ENCODE results near the gene IGSF23. TPM values are rescaled to one million over a fixed set of nuclear protein-coding genes. Genes with fewer than 3 reads are reported as not detected.
"Not testable (repeated sequence)": the region's sequence is repeated elsewhere in the genome, so short reads cannot be mapped to it uniquely, and the experiment has no call there.

Gene IGSF23
- total RNA-seq, 5 donors from 2014 or later (not counting 1 experiment from before 2014, with no cell fraction given) = not detected

GRCh38 chr19:44624840-44625354, 11.5 kb downstream of the IGSF23 start:
- Histone ChIP-seq H3K4me1 (ENCODE audit: control insufficient read depth in 1 of 2, extremely low read depth in 1 of 2, insufficient read depth in 2 of 2, low read length in 2 of 2) (no peaks in the 10 kb centered on the region), H3K27ac (ENCODE audit: low read length) (no peak overlapping the region), H3K27me3 (replicated peaks in 1 of 2; ENCODE audit: control insufficient read depth in 2 of 2, extremely low read depth in 1 of 2, insufficient read depth in 2 of 2, low read length in 1 of 2) (peaks cover 0 to 28% of the 10 kb centered on the region in 2 experiments), H3K4me3 (ENCODE audit: control insufficient read depth in 1 of 2, extremely low read depth in 1 of 2, low read length in 1 of 2) (no peak overlapping the region), H3K9me3 (no peaks in the 10 kb centered on the region), H3K36me3 (ENCODE audit: control insufficient read depth in 2 of 2, extremely low read depth in 1 of 2, insufficient read depth in 1 of 2, low read length in 1 of 2) (no peaks in the 10 kb centered on the region)
- Mint-ChIP-seq H3K9me3 (no peaks in the 10 kb centered on the region), H3K4me3 (no peak overlapping the region), H3K4me1 (no peaks in the 10 kb centered on the region), H3K27ac (no peak overlapping the region), H3K27me3 (peaks cover 9 to 19% of the 10 kb centered on the region in 2 donors), H3K36me3 (no peaks in the 10 kb centered on the region)
- ATAC-seq (replicated peaks in 1 of 4) (no peak), DNase-seq (no peak)
- POLR2A ChIA-PET = no interaction called here
- CTCF ChIA-PET = interaction anchor here in 1 of 2 donors (0.7 kb wide), 1 partner anchor 944 kb away, joined by 3 read pairs; no protein-coding TSS in a partner anchor
- no CpG with 5 or more reads among the region's 4 CpGs for WGBS (ENCODE audit: insufficient coverage)

DNA sequence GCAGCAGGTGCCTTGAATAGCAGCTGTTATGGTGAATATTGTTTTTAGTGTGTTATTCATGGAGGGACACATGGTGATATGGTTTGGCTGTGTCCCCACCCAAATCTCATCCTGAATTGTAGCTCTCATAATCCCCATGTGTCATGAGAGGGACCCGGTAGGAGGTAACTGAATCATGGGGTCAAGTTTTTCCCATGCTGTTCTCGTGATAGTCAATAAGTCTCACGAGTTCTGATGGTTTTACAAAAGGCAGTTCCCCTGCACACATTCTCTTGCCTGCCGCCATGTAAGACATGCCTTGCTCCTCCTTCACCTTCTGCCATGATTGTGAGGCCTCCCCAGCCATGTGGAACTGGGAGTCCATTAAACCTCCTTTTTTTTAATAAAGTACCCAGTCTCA, 12.3 kb downstream of the IGSF23 start:
- H3K36me3 ChIP-seq (ENCODE audit: control insufficient read depth in 2 of 2, extremely low read depth in 1 of 2, insufficient read depth in 1 of 2, low read length in 1 of 2); H3K9me3 Mint-ChIP-seq; H3K36me3 Mint-ChIP-seq; H3K4me1 Mint-ChIP-seq; H3K4me3 Mint-ChIP-seq; H3K4me3 ChIP-seq (ENCODE audit: control insufficient read depth in 1 of 2, extremely low read depth in 1 of 2, low read length in 1 of 2); CTCF ChIA-PET; ATAC-seq (replicated peaks in 1 of 4); H3K27ac Mint-ChIP-seq; H3K4me1 ChIP-seq (ENCODE audit: control insufficient read depth in 1 of 2, extremely low read depth in 1 of 2, insufficient read depth in 2 of 2, low read length in 2 of 2); POLR2A ChIA-PET; H3K9me3 ChIP-seq; H3K27ac ChIP-seq (ENCODE audit: low read length); DNase-seq: not testable (repeated sequence)
- WGBS (ENCODE audit: insufficient coverage) = 88% methylated on average over 4 of the region's 4 CpGs
- H3K27me3 Mint-ChIP-seq = peaks cover 9 to 18% of the 10 kb centered on the region in 2 donors
- H3K27me3 ChIP-seq (replicated peaks in 1 of 2; ENCODE audit: control insufficient read depth in 2 of 2, extremely low read depth in 1 of 2, insufficient read depth in 2 of 2, low read length in 1 of 2) = peaks cover 0 to 34% of the 10 kb centered on the region in 2 experiments

GRCh38 chr19:44626048-44626624, 12.8 kb downstream of the IGSF23 start:
- Mint-ChIP-seq H3K9me3 (no peaks in the 10 kb centered on the region), H3K36me3 (no peaks in the 10 kb centered on the region), H3K27me3 (peaks cover 9 to 19% of the 10 kb centered on the region in 2 donors), H3K4me3 (no peak overlapping the region), H3K4me1 (no peaks in the 10 kb centered on the region), H3K27ac (no peak overlapping the region)
- ChIA-PET POLR2A (no interaction called here), CTCF (no interaction called here)
- H3K4me3 ChIP-seq (ENCODE audit: control insufficient read depth in 1 of 2, extremely low read depth in 1 of 2, low read length in 1 of 2) = no peak overlapping the region
- DNase-seq (no peak), ATAC-seq (replicated peaks in 1 of 4) (no peak)
- peaks cover 0 to 35% of the 10 kb centered on the region in 2 experiments for H3K27me3 ChIP-seq (replicated peaks in 1 of 2; ENCODE audit: control insufficient read depth in 2 of 2, extremely low read depth in 1 of 2, insufficient read depth in 2 of 2, low read length in 1 of 2)
- H3K36me3 ChIP-seq (ENCODE audit: control insufficient read depth in 2 of 2, extremely low read depth in 1 of 2, insufficient read depth in 1 of 2, low read length in 1 of 2) = no peaks in the 10 kb centered on the region
- H3K9me3 ChIP-seq = no peaks in the 10 kb centered on the region
- WGBS (ENCODE audit: insufficient coverage) = 100% methylated on average over 1 of the region's 1 CpG
- no peak overlapping the region for H3K27ac ChIP-seq (ENCODE audit: low read length)
- no peaks in the 10 kb centered on the region for H3K4me1 ChIP-seq (ENCODE audit: control insufficient read depth in 1 of 2, extremely low read depth in 1 of 2, insufficient read depth in 2 of 2, low read length in 2 of 2)

GRCh38 chr19:44627631-44628030, 14.3 kb downstream of the IGSF23 start:
- peaks cover 13 to 19% of the 10 kb centered on the region in 2 donors for H3K27me3 Mint-ChIP-seq
- no peaks in the 10 kb centered on the region for H3K36me3 Mint-ChIP-seq
- no peak overlapping the region for H3K27ac Mint-ChIP-seq
- H3K4me1 Mint-ChIP-seq = no peaks in the 10 kb centered on the region
- H3K4me1 ChIP-seq (ENCODE audit: control insufficient read depth in 1 of 2, extremely low read depth in 1 of 2, insufficient read depth in 2 of 2, low read length in 2 of 2) = no peaks in the 10 kb centered on the region
- no peaks in the 10 kb centered on the region for H3K9me3 Mint-ChIP-seq
- DNase-seq = no peak
- H3K4me3 ChIP-seq (ENCODE audit: control insufficient read depth in 1 of 2, extremely low read depth in 1 of 2, low read length in 1 of 2) = no peak overlapping the region
- ATAC-seq (replicated peaks in 1 of 4) = no peak
- no peak overlapping the region for H3K4me3 Mint-ChIP-seq
- H3K36me3 ChIP-seq (ENCODE audit: control insufficient read depth in 2 of 2, extremely low read depth in 1 of 2, insufficient read depth in 1 of 2, low read length in 1 of 2) = no peaks in the 10 kb centered on the region
- H3K9me3 ChIP-seq = no peaks in the 10 kb centered on the region
- 89% methylated on average over 1 of the region's 4 CpGs for WGBS (ENCODE audit: insufficient coverage)
- no peak overlapping the region for H3K27ac ChIP-seq (ENCODE audit: low read length)
- peaks cover 0 to 33% of the 10 kb centered on the region in 2 experiments for H3K27me3 ChIP-seq (replicated peaks in 1 of 2; ENCODE audit: control insufficient read depth in 2 of 2, extremely low read depth in 1 of 2, insufficient read depth in 2 of 2, low read length in 1 of 2)
- ChIA-PET CTCF (no interaction called here), POLR2A (no interaction called here)

DNA sequence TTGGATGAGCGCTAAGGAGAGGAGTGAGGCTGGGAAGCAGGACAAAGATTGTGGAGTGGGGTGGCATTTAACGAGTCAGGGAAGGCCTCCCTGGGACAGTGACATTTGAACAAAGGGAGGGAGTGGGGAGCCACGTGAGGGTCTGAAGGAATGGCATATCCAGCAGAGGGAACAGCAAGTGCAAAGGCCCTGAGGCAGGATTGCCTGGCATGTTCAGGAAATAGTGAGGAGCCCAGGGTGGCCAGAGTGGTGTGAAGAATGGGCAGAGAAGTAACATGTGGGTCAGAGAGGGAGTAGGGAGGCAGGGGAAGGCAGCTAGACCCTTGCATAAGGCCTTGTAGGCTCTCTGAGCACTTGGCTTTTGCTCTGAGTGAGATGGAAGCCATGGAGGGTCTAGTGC, 15.4 kb downstream of the IGSF23 start:
- WGBS (ENCODE audit: insufficient coverage) = 67% methylated on average over 3 of the region's 3 CpGs
- no peaks in the 10 kb centered on the region for H3K4me1 Mint-ChIP-seq
- Histone ChIP-seq H3K27ac (ENCODE audit: low read length) (no peak overlapping the region), H3K9me3 (no peaks in the 10 kb centered on the region), H3K36me3 (ENCODE audit: control insufficient read depth in 2 of 2, extremely low read depth in 1 of 2, insufficient read depth in 1 of 2, low read length in 1 of 2) (no peaks in the 10 kb centered on the region), H3K4me1 (ENCODE audit: control insufficient read depth in 1 of 2, extremely low read depth in 1 of 2, insufficient read depth in 2 of 2, low read length in 2 of 2) (no peaks in the 10 kb centered on the region), H3K4me3 (ENCODE audit: control insufficient read depth in 1 of 2, extremely low read depth in 1 of 2, low read length in 1 of 2) (no peak overlapping the region), H3K27me3 (replicated peaks in 1 of 2; ENCODE audit: control insufficient read depth in 2 of 2, extremely low read depth in 1 of 2, insufficient read depth in 2 of 2, low read length in 1 of 2) (peaks cover 0 to 24% of the 10 kb centered on the region in 2 experiments)
- no peak for DNase-seq
- ChIA-PET CTCF (no interaction called here), POLR2A (no interaction called here)
- no peak for ATAC-seq (replicated peaks in 1 of 4)
- H3K9me3 Mint-ChIP-seq = no peaks in the 10 kb centered on the region
- H3K27ac Mint-ChIP-seq = no peak overlapping the region
- no peak overlapping the region for H3K4me3 Mint-ChIP-seq
- peaks cover 13 to 24% of the 10 kb centered on the region in 2 donors for H3K27me3 Mint-ChIP-seq
- H3K36me3 Mint-ChIP-seq = no peaks in the 10 kb centered on the region

GRCh38 chr19:44631611-44632010, 18.2 kb downstream of the IGSF23 start:
- H3K9me3 ChIP-seq; POLR2A ChIA-PET; H3K27ac Mint-ChIP-seq; ATAC-seq (replicated peaks in 1 of 4); H3K36me3 Mint-ChIP-seq; H3K4me3 ChIP-seq (ENCODE audit: control insufficient read depth in 1 of 2, extremely low read depth in 1 of 2, low read length in 1 of 2); CTCF ChIA-PET; H3K4me1 Mint-ChIP-seq; H3K4me1 ChIP-seq (ENCODE audit: control insufficient read depth in 1 of 2, extremely low read depth in 1 of 2, insufficient read depth in 2 of 2, low read length in 2 of 2); DNase-seq; H3K27ac ChIP-seq (ENCODE audit: low read length); H3K9me3 Mint-ChIP-seq; H3K4me3 Mint-ChIP-seq; H3K36me3 ChIP-seq (ENCODE audit: control insufficient read depth in 2 of 2, extremely low read depth in 1 of 2, insufficient read depth in 1 of 2, low read length in 1 of 2): not testable (repeated sequence)
- WGBS (ENCODE audit: insufficient coverage) = 43% methylated on average over 7 of the region's 8 CpGs
- H3K27me3 ChIP-seq (replicated peaks in 1 of 2; ENCODE audit: control insufficient read depth in 2 of 2, extremely low read depth in 1 of 2, insufficient read depth in 2 of 2, low read length in 1 of 2) = peaks cover 0 to 15% of the 10 kb centered on the region in 2 experiments
- H3K27me3 Mint-ChIP-seq = peaks cover 21 to 24% of the 10 kb centered on the region in 2 donors
